Fibroblast of skin of left biceps (primary cell): ENCODE data around the gene EWSR1.
A peak's percentile ranks its signal among the peaks of the same experiment; 100 is the strongest.

ENCODE experiments used
- DNase-seq, 2 experiments: peaks; one replicate each; pipeline ENCODE4 v3.0.0-alpha.2; 2013; ENCODE audit warnings: low read depth in 2 of 2

EWSR1 gene

GRCh38 chr22:29320546-29320945, 52.5 kb downstream of the EWSR1 start:
- DNase-seq: no peak

- DNase-seq: no peak
Measured at GRCh38 chr22:29323641-29324040, 55.6 kb downstream of the EWSR1 start.

GRCh38 chr22:29325356-29325755, 57.3 kb downstream of the EWSR1 start:
- no peak for DNase-seq

- DNase-seq: no peak
Measured at GRCh38 chr22:29325785-29326315, 57.8 kb downstream of the EWSR1 start.

- DNase-seq: no peak
Measured at GRCh38 chr22:29326481-29326880, 58.4 kb downstream of the EWSR1 start.

- no peak for DNase-seq
Measured at GRCh38 chr22:29327089-29327764, 59.2 kb downstream of the EWSR1 start.

- no peak for DNase-seq
Measured at GRCh38 chr22:29328055-29328454, 60.0 kb downstream of the EWSR1 start.

GRCh38 chr22:29328566-29329500, 60.8 kb downstream of the EWSR1 start:
- no peak for DNase-seq

GRCh38 chr22:29329581-29329980, 61.5 kb downstream of the EWSR1 start:
- no peak for DNase-seq

- DNase-seq: no peak
Measured at GRCh38 chr22:29330291-29330690, 62.2 kb downstream of the EWSR1 start.

GRCh38 chr22:29330753-29331152, 62.7 kb downstream of the EWSR1 start:
- peak in 1 of 2 experiments; percentile 13 for DNase-seq

GRCh38 chr22:29331213-29331612, 63.1 kb downstream of the EWSR1 start:
- DNase-seq: no peak

GRCh38 chr22:29331658-29332300, 63.7 kb downstream of the EWSR1 start:
- no peak for DNase-seq

- no peak for DNase-seq
Measured at GRCh38 chr22:29332886-29333496, 64.9 kb downstream of the EWSR1 start.

- no peak for DNase-seq
Measured at GRCh38 chr22:29334148-29334547, 66.1 kb downstream of the EWSR1 start.

GRCh38 chr22:29334696-29335344, 66.8 kb downstream of the EWSR1 start:
- DNase-seq: no peak

- DNase-seq: no peak
Measured at GRCh38 chr22:29335656-29336055, 67.6 kb downstream of the EWSR1 start.

GRCh38 chr22:29336751-29337490, 68.9 kb downstream of the EWSR1 start:
- DNase-seq: no peak

- DNase-seq: no peak
Measured at GRCh38 chr22:29337631-29338284, 69.7 kb downstream of the EWSR1 start.

GRCh38 chr22:29338398-29338797, 70.3 kb downstream of the EWSR1 start:
- DNase-seq: no peak
